Activated CD4-positive, CD25-positive, alpha-beta regulatory T cell (primary cell): Measurements from ENCODE around the gene HLCS.

Experiments used
- DNase-seq, 4 experiments: peaks; one replicate each; lab custom pipeline; 2025; lab: John Stamatoyannopoulos, UW

Gene HLCS

DNA sequence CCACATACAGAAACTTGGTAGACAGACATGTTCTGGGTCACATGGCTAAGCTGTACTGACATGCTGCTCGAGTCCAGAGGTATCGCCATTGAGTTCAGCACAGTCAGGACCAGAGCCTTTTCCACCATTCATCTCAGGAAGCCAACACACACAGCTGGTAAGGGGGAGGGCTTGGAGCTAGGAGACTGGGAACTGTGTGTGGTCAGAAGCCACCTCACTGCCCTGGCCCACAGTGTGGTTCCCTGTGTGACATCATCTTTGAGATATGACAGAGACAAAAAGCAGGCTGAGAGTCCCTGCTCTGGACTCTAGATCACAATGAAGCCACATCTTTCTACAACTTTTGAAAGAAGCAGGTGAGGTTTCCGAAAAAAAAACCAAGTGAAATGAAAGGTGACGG is 160.4 kb downstream of the HLCS start:
- DNase-seq: no peak

DNA sequence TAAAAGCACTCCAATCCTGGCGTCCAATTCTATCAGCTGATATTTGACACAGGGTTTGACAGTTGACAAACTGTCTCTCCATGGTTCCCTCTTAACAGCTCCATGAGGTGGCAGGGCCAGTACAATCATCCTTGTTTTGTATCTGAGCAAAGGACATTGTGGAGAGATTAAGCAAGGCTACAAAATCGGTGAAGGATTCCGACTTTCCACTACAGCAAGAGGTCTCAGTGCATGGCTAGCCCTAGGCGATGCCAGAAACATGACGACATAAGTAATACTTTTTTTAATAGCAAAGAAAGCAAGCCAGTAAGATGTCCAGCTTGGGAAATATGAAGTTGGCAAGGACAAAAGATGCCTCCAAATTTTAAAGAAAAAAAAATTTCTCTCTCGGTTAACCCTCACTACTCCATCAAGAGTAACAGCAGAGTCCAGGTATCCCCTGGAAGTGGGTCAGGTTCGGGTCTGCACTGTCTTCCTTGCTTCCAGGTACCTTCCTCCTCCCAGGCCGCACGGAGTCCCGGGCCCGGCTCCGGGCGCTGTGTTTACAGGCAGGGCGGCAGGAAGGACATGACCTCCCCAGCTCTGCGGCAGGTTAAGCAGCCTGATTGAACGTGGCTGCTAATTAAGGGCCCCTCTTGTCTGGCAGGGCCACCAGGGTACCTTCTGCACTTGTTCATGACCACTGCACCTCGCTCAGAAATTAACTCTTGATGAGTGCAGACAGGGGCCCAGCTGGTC is 161.4 kb downstream of the HLCS start:
- DNase-seq: no peak

DNA sequence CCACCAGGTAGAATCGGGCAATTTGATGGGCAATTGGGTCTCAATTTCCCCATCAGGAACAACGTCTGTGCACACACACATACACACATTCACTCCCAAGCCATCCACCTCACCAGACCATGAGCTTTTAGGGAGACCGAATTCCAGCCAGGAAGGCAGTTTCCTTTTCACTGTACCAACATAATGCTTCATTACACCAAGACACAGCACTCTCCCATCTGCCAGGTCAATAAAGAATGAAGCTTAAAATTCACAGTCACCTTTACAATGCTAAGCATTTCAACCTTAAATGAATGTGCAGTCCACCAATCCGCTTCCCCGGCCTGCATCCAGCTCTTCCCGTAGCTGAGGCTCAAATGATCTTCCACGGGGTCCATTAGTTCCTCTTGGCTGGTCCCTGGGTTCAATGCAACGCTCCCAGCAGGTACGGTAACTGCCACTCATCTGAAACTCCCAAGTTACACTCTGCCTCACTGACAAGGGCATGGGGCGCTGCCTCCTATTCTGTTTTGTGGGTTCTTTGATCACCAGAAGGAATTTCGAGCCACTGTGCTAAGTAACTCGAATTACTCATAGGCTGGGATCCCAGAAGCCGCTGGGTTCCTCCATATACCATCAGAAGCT is 162.5 kb downstream of the HLCS start:
- no peak for DNase-seq

DNA sequence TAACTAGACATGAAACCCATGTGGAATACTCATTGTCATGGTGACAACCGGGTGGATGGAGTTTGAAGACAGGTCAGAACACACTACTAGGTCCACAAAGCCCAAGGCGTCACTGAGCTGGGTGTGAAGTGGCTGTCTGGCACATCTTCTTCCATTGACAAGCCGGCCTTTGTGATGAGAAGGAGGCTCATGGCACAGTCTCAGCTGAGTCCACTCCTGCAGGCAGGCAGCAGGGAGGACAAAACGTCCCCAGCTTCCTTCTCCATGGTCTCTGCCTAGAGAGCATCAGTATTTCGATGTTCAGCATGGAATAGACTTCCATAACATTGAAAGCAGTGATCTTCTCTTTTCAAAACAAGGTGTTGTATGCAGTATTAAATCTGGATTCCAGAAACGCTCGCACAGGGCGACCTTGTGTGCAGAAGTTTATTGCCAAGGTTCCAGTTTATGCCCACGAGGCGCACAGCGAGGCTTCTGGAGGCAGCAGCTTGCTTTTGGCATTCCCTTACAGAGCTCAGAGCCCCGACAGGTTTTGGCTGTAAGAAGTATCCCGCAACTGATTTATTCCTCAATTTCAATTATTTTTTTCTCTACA is 163.3 kb downstream of the HLCS start:
- no peak for DNase-seq

DNA sequence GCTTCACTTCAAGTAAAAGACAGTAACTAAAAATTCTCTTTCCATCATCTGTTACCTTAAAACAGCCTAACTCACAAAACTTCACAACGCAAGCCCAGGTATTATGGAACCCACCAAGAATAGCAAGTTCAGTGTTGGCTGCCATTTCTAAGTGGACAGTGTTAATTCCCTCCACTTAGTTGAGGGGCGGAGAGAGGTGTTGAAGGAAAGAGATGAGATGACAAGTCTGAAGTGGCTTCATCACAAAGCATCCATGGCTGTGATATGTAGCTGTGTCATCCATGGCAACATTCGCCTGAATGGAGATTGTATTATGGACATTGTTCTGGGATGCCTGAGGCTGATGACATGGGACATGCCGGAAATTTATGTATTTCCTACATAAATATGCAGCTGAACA is 165.7 kb downstream of the HLCS start:
- no peak for DNase-seq

DNA sequence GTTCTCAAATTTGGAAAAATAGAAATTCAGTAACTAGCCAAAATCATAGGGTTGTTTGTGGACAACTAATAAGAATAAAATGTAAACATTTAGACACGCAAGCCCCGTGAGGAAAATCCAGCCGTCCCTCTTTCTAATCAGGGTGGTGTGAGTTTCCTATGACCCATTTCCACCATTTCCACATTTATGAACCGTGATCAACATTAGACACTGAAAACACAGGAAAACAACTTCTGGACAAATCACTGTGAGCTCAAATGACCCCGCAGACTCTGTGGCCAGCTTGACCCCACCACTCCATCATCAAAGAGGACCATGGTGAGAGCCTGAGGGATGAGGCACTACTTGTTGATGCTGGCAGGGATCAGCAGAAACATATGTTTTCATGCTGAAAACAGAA is 166.6 kb downstream of the HLCS start:
- no peak for DNase-seq

DNA sequence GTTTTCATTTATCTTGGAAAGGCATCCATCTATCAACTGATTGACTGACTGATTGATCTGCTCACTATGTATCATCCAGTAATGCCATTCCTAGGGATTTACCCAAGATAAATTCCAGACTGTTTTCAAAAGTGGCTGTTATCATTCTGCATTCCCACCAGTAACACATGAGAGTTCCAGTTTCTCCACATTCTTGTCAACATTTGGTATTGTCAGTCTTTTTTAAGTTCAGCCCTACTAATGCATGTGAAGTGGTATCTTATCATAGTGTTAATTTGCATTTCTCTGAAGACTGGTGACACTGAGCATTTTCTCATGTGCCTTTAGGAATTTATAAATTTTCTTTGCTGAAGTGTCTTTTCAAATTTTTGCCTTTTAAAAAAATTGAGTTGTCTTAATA is 168.0 kb downstream of the HLCS start:
- no peak for DNase-seq

DNA sequence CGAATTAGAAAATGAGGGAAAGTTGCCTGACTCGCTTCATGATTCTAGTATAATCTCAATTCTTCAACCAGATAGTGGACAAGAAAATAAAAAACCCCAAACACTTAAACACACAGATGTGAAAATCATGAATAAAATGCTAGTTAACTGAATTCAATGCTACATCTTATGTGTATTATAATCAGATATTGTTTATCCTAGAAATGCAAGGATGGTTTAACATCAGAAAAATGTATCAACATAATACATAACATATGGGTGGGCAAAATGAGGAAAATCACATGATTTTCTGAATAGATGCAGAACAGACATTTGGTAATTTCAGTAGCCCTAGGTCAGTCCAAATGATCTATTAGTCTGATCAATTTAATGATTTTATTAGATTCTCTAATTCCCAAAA is 170.4 kb downstream of the HLCS start:
- no peak for DNase-seq

DNA sequence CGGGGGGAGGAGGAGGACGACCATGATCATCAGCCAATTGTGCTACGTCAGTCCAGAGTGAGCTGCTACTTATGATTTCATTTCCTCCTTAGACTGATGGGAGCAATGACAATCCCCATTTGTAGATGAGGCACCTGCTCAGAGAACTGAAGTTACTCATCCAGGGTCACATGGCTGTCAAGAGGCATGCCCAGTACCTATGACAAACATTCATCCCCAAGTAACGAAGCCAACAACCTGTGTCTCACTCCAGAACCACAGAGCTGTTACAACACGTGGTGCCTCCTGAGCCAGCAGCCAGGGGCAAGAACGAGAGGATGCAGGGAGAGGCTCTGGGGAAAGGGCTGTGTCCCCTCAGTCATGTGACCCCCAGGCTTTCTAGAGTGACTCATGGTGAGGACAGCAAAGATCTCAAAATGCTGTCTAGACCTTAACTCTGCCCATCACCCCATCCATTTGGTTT is 173.9 kb downstream of the HLCS start:
- DNase-seq: no peak

DNA sequence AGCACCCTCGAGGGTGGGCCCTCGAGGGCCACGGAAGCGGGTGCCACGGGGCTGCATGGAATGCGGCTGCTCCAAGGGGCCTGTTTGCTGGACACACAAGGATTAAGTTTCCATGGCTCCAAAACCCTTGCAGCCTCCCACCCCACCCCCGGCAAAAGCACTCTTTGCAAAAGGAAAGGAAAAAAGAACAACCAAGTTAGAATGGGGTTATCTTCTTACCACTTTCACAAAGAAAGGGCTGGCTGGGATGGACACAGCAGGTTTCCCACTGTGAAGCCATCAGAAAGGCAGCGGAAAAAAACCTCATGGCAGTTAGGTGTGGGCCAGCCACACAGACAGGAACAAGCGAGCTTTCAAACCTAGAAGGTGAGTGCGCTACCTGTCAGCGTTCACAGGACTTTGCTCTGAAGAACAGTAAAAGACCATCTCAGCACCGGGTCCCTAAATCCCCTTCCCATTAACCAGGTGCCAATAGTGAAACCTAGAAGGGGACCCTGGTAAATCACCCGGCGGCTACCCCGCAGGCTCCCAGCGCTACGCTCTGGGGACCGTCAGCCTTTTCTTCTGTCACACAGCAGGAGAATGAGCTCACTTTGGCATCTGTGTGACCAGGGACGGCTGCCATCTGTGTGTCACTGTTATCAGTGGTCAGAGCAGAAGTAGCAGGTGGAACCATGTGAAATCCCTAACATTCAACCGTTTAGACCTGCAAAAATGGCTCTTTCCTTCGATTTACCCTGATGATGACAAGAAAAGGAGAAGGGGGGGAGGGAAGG is 174.6 kb downstream of the HLCS start:
- no peak for DNase-seq

DNA sequence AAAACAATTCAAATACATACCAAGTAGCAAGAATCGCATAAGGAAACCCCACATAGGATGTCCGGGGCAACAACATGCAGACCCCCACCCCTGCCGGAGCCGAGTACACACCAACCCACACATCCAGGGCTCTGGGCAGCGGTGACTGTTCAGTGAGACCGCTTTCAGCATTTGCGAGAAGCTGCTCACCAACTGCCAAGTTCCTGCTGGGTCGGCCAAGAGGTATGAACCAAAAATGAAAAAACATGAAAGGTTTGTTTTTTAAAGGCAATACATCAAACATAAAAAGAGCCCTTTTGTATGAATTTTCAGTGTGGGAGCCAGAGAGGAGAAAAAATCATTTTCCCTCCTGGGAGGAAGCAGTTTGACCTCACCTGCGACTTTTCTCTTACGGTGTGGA is 175.3 kb downstream of the HLCS start:
- no peak for DNase-seq

DNA sequence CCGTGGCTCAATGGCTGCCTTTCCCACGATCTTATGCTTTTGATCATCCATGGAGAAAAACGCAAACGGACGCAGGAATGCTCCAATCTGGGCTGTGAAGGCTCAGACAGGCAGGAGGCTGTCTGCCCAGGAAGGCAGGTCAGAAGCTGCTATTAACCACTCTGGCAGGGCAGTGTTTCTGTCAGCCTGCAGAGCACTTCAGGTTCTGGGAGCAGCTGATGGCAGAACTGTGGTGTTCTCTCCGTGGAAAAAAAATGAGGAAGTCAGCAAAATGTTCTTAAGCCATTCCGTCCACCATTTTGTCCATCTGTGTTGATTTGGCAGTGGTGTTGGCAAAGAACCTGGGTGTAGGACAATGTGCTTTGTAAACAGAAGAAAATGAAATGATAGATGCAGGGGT is 175.9 kb downstream of the HLCS start:
- DNase-seq: no peak

DNA sequence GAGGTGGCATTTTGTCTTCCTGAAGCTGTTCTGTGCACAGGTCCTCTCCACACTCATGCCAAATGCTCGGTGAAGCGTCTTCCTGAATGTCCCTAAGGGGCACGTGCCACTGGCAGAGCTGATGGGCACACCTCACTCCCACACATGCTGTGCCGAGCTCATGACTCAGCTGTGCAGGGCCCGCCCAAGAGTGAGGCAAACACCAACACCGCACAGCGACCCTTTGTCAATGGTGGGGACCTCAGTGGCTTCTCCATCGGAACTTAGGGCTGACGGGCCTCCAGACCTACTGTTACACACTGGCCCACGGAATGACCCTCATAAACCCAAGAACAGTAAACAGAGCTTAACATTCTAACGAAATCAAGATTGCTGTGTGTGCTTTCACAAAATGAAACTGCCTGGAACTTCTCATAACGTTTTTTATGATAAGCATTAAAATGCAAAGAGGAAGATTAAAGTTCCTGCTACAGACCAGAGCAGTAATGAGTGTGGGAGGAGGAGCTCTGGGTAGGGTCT is 178.3 kb downstream of the HLCS start:
- DNase-seq: no peak

DNA sequence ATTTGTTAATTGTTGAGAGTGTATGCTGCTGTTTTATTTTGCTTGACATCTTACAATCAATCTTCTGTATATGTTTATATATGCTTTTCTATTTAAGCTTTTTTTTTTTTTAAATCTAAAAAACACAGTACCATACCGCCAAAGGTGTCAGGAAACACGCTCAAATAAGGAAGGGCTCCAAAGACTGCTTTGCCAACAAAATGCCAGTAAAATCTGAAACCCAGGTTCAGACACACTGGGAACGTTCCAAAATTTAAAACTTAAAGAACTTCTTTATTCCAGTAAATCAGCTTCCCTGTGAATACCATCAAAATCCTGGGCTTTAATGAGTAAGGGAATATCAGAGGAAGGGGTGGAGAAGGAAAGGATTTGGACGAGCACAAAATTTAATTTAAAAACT is 180.3 kb downstream of the HLCS start:
- no peak for DNase-seq

DNA sequence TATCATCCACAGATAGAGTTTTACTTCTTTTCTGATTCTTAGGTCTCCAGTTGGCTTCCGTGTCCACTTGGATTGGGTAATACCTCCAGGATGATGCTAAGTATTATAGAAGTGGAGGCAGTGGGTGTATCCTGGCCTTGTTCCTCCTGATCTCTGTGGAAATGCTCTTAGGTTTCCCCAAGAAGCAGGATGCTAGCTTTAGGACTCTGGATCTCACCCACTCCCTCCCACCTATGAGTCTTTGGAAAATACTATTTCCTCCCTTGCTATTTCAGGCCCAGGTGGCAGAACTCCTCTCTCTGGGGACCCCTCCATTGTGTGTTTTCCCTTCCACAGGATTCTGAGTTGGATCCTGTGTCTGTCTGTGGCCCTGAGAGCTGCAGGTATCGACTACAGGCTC is 180.9 kb downstream of the HLCS start:
- DNase-seq: no peak

DNA sequence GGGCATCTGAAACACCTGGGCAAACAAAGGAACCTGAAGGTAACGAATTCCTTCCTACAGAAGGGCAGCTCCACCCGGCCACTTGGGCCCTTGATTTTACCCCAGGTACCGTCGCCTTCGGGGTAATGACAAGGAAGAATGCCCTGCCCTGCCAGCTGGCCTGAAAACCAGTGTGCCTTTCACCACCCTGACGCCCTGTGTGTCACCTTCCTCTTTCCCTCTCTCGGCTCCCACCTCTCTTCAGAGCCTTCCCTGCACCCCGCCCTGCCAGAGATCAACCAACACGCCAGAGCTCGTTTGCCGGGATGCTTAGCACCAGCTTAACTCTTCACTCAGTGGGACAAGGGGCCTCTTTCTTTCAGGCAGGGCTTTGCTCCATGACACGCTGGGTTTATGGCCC is 181.5 kb downstream of the HLCS start:
- DNase-seq: no peak

DNA sequence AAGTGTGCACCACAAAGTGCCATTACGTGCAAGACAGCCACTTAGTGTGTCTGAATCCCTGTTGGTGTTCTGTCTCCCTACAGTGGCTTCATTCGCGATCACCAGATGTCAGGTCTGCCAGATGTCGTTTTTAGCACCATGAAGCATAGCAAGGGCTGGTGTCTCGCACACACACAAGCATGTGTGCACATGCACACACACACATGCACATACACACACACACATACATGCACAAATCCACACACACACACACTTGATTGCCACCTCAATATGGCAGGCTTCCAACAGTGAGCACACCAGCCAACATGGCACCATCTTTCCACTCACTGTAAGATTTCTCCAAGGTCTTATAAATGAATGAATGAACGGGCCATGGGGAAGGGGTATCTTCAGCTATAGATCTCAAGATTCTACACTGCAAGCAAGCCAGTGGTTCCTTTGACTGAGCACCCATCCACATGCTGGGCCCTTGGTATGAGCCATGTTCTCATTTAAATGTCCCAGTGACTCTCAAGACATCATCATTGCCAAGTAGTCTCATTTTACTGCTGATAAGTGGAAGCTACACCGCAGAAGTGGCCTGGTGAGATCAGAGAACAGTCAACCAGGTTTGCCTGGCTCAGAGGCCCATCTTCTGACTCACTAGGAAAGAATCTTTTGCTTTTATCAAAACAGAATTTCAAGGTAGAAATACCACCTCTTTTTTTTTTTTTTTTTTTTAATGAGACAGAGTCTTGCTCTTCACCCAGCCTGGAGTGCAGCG is 182.7 kb downstream of the HLCS start:
- no peak for DNase-seq

DNA sequence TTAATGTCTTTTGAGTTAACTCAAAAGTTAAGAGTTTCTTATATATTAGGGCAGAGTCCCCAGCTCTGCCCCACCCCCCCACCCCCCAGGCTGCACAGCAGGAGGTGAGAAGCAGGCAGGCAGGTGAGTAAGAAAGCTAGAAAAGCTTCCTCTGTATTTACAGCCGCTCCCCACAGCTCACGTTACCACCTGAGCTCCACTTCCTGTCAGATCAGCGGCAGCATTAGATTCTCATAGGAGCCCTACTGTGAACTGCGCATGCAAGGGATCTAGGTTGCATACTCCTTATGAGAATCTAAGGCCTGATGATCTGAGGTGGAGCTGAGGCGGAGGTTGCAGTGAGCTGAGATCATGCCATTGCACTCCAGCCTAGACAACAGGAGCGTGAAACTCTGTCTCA is 185.6 kb downstream of the HLCS start:
- DNase-seq: no peak

DNA sequence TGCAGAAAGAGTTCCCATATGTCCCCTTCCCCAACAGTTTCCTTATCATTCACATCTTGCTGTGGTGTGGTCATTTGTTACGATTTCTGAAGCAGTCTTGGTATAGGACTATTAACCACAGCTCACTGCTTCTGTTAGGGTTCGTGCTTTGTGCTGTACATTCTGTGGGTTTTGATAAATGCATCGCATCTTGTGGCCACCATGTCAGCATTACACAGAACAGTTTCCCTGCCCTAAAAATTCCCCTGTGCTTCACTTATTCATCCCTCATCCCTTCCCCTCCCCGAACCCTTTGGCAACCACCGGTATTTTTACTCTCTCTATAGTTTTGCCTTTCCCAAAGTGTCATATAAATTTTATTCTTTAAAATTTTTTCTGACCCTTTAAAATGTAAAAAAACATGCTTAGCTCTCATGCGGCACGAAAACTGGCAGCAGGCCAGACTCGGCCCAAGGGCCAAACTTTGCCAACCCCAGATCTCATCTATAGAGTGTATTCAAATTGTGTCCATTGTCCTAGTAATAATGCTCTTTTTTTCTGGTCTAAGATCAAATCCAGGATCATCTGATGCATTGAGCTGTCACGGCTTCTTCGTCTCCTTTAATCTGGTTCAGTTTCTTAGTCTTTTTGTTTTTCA is 189.4 kb downstream of the HLCS start:
- DNase-seq: no peak

DNA sequence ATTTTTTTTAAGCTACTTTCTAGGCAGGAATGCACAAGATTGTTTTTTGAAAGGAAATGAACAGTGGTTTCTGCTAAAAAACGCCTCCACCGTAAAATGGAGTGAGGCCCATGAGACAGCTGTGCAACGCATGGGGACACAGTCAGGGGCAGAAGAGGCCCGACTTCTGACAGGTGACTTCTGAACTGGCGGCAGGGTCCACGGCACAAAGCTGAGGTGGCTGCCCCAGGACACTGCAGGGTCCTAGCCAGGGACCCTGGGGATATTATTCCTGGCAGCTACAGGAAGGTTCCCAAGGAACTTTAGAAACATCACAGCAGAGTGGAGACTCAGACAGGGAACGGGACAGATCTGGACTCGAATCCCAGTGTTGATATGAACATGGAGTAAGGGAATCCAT is 192.5 kb downstream of the HLCS start:
- DNase-seq: no peak

DNA sequence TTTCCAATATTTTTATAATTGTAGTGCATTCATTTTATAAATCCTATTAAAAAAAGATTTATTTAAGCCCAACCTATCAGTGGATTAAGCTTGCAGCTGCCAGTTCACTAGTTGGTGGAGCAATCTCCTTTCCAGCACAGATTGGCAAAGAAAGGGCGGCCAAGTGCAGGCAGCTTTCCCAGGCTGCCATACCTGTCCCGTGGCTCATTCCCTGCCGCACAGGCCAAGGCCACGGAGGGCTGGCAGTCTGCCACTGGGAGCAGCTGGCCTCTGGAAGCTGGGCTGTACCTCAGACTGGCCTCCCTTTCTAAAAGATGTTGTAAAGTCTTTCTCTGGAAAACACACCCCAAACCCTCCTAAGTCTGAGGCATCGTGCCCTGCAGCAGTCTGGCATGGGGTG is 193.4 kb downstream of the HLCS start:
- no peak for DNase-seq
